ENCODE data around the gene CREB3L1.

Gene CREB3L1

GRCh38 chr11:46277622-46278386, at the start of gene CREB3L1:
Gene CREB3L1 (plus strand): TSS chr11:46277662. CDS start chr11:46278112, 450 bp downstream.
- DNase-seq (ENCODE audit: low read depth in 2 of 2): no peak

DNA sequence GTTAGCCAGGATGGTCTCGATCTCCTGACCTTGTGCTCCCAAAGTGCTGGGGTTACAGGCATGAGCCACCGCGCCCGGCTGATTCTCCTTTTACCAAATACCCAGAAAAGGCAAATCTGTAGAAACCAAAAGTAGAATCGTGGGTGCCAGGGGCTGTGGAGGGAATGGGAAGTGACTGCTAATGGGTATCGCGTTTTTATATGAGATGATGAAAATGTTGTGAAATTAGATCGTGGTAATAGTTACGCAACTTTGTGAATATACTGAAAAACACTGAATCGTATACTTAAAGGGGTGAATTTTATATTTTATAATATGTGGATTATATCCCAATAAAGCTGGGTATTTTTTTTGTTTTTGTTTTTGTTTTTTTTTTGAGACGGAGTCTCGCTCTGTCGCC, 48.2 kb upstream of the CREB3L1 start:
- no peak for DNase-seq (ENCODE audit: low read depth in 2 of 2)

DNA sequence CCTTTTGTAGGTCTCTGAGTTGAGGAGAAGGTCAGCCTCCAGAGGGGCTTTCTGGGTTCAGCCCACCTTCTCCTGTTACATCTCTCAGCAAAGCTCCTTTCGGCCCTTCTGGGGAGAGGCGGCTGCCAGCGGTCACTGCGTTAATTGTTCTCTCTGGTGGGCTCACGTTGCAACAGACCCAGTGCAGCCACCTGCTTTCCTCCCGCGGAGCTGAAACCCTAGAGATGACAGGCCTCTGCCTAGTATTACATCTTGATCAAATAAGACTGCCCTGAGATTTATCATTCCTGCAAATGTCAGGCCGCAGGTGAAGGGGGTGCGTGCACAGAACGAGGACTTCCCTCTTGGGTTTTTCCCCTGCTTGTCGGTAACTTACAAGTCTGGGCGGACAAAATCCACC, 43.2 kb upstream of the CREB3L1 start:
- DNase-seq (ENCODE audit: low read depth in 2 of 2): no peak

DNA sequence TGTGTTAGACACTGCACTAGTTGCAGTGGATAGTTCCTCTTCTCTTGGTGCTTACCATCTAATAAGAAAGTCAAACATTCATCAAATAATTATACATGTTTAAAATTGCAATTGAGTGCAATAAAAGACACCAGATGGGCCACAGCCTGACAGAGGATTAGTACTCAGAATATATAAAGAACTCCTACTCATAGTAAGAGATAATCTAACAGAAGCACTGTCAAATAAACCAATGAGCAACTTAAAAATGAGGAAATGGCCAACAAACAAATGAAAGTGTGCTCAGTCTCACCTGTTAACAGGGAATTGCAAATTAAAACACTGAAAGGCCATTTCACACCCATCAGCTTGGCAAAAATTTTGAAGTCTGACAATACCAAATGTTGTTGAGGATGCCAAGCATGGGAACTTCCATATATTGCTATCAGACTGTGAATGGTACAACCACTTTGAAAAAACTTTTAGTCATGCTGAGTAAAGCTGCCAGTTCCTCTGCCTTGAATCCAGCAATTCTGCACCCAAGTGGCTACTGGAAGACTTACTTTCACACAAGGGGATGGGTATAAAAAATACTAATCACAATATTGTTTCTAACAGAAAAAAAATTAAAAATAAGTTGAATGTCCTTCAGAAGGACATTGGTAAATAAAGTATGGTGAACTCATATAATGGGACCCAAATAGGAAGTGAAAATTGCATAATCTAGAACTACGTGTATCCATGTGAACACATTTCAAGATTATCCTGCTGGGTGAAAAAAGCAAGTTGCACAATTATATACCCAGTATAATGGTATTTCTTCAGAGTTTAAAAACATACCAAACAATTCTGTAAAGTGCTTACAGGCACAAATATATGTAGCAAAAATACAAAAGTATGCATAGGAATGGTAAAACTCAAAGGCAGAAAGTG, 41.4 kb upstream of the CREB3L1 start:
- DNase-seq (ENCODE audit: low read depth in 2 of 2): no peak

GRCh38 chr11:46236918-46237247, 40.6 kb upstream of the CREB3L1 start:
- DNase-seq (ENCODE audit: low read depth in 2 of 2): no peak

DNA sequence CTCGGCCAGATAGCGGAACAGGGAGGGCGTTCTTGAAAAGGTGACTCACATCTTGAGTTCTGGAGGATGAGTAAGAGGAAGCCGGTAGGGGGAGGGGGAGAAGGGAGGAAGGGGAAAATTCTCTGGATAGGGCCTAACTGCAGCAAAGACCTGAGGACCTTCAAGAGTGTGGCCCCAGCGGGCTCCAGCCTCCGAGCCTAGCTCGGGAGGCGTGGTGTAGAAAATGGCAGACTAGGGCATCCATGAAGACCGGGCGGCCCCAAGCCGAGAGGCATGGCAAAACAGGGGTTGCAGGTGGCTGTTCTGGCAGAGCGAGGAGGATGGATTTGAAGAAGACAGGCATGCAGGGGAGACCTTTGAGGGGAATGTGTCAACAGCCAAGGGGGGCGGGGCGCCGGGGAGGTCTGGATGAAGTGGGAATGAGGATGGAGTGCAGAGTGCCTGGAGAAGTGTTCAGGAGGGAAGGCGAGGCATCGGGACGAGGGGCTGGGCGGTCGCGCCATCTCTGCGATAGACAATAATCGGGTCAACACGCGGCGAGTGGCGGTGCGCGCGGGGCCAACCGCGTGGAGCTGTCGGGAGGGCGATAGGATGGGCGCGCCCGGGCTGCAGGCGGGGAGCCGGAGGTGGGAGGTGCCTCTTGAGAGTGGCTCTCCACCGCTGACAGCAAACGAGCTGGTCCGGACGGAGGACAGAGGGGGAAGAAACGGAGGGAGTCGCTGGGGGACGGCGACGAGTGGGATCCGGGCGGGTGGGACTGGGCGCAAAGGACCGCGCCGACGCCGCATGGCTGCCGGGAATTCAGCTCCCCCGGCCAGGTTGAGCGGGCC, 40.0 kb upstream of the CREB3L1 start:
- no peak for DNase-seq (ENCODE audit: low read depth in 2 of 2)

DNA sequence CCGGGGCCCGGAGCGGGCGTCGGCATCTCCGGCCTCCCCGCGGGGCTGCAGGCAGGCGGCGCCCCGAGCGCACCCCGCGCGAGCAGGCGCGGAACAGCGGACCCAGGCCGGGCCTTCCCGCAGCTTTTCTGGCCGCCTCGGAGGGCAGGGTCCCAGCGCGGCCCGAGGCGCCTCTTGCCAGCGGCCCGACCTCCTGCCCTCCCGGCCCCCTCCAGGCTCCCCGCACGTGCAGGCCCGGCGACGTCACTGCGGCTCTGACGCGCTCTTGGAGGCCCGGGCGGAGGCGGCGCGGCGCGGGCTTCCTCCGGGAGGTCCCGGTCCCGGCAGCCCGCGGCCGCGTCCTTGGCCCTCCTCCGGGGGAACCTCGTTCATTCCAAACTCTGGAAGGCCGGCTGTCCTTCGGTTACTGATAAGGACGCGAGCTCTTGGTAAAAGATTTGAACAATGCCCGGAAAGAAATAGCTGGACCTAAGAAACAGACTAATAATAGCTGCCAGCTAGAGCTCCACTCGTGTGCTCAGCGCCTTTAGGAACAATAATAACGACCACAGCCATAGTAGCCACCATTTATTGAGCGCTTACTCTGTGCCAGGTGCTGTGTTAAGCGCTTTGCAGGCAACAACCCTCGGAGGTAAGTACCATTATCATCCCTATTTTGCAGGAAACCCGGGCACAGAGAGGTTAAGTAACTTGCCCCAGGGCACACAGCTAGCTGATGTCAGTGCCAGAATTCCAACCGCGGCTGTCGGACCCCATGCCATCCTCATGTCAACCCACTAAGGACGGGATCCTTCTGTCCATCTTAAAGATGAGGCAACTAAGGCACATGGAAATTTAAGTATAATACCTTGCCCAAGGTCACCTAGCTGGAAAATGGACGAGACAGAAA, 39.1 kb upstream of the CREB3L1 start:
- DNase-seq (ENCODE audit: low read depth in 2 of 2): peak in 1 of 2 donors; percentile 46

DNA sequence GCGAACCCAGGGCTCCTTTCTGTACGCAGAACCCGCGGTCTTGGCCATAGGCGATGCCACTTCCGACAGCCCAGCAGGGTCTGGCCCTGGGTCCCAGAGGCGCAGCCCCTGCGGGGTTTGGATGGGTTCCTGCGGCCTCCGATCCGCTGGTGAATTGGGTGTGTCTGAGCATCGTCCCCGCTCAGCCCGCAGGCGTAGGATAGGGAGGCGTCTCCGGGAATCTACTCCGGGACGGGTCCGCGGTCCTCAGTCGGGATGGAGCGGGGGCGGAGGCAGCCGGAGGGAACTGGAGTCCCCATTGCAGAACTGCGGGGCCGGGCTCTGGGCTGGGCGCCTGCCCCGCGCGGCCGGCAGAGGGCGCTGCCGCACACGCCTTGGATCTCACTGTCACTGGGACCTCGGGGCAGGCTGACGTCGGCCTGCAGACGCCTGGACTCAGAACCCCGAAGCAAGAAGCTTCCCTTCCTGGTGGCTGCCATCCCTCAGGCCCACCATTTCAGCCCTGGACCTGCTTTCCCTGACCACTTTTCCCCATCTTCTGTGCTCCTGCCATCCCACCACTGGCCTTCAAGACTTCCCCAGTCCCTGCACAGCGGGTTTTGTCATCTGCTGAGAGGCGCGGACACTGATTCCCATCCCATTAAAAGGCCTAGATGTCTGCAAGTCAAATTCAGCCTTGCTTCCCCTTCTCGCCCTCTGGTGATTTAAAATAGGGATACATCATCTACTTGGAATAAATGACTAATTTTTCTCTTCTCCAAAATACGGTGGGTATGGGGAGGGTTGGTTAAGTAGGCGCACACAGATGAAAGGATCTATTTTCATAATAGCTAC, 38.3 kb upstream of the CREB3L1 start:
- peak; percentile 52 to 67 for DNase-seq (ENCODE audit: low read depth in 2 of 2)

GRCh38 chr11:46239801-46240061, 37.7 kb upstream of the CREB3L1 start:
- DNase-seq (ENCODE audit: low read depth in 2 of 2): no peak

DNA sequence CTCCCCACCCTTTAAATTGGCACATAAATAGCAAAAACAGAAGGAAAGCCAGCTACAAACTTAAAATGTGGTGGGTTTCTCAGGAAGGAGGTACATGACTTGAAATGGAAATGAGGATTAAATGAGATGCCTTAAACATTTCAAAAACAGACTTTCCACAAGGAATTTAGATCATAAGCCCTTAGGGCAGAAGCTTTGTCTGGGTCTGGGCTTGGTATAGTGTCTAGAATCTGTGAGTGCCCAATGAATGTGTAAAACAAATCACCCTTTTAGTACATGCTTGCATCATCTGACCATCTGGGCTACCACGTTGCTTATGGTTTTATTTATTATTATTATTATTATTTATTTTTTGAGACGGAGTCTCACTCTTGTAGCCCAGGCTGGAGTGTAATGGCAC, 37.1 kb upstream of the CREB3L1 start:
- DNase-seq (ENCODE audit: low read depth in 2 of 2): no peak

DNA sequence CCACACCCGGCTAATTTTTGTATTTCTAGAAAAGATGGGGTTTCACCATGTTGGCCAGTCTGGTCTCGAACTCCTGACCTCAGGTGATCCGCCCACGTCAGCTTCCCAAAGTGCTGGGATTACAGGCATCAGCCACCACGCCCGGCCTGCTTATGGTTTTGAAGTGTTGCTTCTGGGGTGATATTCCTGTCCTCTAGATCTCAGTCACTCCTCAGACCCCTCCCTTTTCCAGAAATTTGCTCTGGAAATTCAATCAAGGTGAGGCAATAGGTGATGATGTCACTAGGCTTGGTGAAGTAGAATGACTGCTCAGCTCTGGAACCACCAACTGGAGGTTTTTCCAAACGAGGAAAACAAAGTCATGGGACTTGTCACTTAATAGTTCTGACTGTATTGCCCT, 36.6 kb upstream of the CREB3L1 start:
- no peak for DNase-seq (ENCODE audit: low read depth in 2 of 2)

GRCh38 chr11:46242041-46242951, 35.2 kb upstream of the CREB3L1 start:
- no peak for DNase-seq (ENCODE audit: low read depth in 2 of 2)

GRCh38 chr11:46242952-46243795, 34.3 kb upstream of the CREB3L1 start:
- DNase-seq (ENCODE audit: low read depth in 2 of 2): peak; percentile 74 to 87

DNA sequence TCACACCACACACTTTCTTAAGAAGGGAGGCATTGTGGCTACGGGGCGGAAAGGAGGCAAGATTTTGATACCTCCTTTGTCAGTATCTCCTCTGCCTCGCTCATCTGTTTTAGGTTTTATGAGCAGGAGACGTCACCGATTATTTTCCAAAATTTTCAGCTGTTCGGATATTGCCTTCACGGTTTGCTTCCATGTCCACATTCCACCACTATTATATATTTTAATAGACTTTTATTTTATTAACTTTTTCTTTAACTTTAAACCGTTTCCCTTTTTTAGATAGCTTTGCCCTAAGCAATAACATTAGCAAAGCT, 33.7 kb upstream of the CREB3L1 start:
- DNase-seq (ENCODE audit: low read depth in 2 of 2): no peak

DNA sequence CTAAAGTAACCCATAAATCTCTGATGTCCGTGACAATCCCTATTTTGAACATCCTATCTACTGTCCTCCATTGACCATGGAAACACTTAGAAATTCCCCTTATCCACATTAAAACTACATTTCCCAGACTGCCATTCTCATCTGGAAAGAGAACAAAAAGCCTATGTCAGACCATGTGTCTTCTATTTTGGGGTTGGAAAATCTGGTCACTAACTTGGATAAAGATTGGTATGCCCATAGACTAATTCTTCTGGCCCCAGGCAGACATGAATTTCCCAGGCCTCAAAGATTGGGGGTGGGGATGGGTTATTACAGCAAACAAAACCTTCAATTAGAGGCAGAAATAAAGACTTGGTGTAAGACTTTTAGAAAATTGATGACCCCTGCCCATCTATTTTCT, 30.9 kb upstream of the CREB3L1 start:
- no peak for DNase-seq (ENCODE audit: low read depth in 2 of 2)

DNA sequence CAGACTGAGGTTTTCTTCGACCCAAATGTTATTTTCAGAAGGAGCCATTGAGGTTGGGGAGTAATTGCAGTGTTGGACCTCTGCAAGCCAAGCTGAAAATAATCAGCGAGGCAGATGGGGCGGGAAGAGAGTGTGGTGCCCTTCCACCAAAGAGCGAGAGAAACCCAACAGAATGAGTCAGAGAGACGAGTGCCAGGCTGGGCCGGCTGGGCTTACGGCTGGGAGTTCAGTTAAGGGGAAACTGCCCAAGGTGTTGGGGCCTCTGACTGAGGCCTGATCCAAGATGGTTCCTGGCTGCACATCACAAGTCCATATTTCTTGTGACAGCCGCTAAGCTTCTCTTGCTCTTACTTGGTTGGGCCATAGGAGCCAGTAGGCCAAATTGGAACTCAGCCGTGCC, 30.4 kb upstream of the CREB3L1 start:
- DNase-seq (ENCODE audit: low read depth in 2 of 2): no peak

- DNase-seq (ENCODE audit: low read depth in 2 of 2): no peak
Measured at GRCh38 chr11:46247659-46248058, 29.8 kb upstream of the CREB3L1 start.

DNA sequence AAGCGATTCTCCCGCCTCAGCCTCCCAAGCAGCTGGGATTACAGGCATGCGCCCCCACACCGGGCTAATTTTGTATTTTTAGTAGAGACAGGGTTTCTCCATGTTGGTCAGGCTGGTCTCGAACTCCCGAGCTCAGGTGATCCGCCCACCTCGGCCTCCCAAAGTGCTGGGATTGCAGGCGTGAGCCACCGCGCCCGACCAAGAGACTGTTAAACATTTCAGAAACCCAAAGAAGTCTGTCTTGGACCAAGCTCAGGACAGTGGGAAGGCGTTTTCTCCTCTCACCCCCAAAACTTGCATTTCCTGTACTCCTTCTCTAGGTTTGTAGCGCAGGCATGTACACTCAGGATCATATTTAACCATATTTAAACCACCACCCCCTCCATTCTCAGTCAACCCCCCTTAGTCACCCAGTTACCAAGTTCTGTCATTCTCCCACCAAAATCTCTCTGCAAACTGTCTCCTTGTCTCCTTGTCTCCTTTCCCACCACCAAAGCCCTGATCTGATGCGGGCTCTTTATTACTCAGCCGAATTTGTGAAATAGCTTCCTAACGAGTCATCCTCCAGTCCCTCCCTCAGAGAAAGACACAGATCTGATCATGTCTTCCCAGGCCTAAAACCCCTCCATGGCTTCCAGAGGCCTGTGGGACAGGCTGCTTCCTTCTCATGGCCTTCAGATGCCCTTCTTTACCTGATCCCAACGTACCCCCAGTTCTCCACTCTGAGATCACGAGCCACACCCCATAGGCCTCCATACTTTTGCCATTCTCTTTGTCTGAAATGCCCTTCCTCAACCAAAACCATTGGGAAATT, 29.0 kb upstream of the CREB3L1 start:
- no peak for DNase-seq (ENCODE audit: low read depth in 2 of 2)

All from stimulated activated CD4-positive, alpha-beta T cell treated with anti-CD3 and anti-CD28 coated beads, Interleukin-1b, Interleukin-23, amount 100 ng/mL, for 1 hour (primary cell).